ENCODE results near the gene REXO4. TPM values are rescaled to one million over a fixed set of nuclear protein-coding genes. Genes with fewer than 3 reads are reported as not detected.
A peak's percentile ranks its signal among the peaks of the same experiment; 100 is the strongest.

The REXO4 gene
- total and polyA plus RNA-seq, 2 experiments from 2014 or later = 17.2 to 19.4 TPM

DNA sequence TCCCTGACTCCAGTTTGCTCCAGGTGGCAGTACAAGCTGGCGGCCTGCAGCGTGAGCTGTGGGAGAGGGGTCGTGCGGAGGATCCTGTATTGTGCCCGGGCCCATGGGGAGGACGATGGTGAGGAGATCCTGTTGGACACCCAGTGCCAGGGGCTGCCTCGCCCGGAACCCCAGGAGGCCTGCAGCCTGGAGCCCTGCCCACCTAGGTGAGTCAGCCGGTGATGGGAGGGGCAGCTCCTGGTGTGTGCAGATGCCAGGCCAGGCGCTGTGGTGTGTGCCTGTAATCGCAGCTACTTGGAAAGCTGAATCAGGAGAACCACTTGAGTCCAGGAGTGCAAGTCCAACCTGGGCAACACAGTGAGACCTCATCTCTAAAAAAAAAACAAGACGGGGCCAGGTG, 31.9 kb upstream of the REXO4 start:
- Histone ChIP-seq H3K36me3 (replicated peaks; ENCODE audit: insufficient read depth, low read depth) (no peaks in the 10 kb centered on the region), H3K9me3 (ENCODE audit: low read depth) (no peaks in the 10 kb centered on the region), H3K4me2 (no peak overlapping the region), H3K9me2 (replicated peaks; ENCODE audit: insufficient read depth) (no peaks in the 10 kb centered on the region), H3K27ac (no peak overlapping the region), H3K4me1 (ENCODE audit: insufficient read depth) (no peaks in the 10 kb centered on the region), H3K79me2 (no peaks in the 10 kb centered on the region), H3K27me3 (no peaks in the 10 kb centered on the region), H3K4me3 (no peak overlapping the region), H4K20me1 (ENCODE audit: insufficient read depth, poor library complexity, severe bottlenecking) (no peaks in the 10 kb centered on the region), H2AFZ (no peak overlapping the region)
- DNase-seq (ENCODE audit: low spot score) = peak; percentile 44
- 96% methylated on average over 12 of the region's 12 CpGs for WGBS (ENCODE audit: low lambda C conversion rate, missing lambda C conversion rate)
- TF ChIP-seq EZH2phosphoT487 (IDR thresholded peaks at IDR 0.05; ENCODE audit: low read depth, severe bottlenecking, unreplicated experiment) (no peak), EZH2 (IDR thresholded peaks at IDR 0.05; ENCODE audit: borderline replicate concordance) (no peak)
- TF ChIP-seq, protein P1, sequence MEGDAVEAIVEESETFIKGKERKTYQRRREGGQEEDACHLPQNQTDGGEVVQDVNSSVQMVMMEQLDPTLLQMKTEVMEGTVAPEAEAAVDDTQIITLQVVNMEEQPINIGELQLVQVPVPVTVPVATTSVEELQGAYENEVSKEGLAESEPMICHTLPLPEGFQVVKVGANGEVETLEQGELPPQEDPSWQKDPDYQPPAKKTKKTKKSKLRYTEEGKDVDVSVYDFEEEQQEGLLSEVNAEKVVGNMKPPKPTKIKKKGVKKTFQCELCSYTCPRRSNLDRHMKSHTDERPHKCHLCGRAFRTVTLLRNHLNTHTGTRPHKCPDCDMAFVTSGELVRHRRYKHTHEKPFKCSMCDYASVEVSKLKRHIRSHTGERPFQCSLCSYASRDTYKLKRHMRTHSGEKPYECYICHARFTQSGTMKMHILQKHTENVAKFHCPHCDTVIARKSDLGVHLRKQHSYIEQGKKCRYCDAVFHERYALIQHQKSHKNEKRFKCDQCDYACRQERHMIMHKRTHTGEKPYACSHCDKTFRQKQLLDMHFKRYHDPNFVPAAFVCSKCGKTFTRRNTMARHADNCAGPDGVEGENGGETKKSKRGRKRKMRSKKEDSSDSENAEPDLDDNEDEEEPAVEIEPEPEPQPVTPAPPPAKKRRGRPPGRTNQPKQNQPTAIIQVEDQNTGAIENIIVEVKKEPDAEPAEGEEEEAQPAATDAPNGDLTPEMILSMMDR (IDR thresholded peaks at IDR 0.05; ENCODE audit: poor library complexity) = no peak

DNA sequence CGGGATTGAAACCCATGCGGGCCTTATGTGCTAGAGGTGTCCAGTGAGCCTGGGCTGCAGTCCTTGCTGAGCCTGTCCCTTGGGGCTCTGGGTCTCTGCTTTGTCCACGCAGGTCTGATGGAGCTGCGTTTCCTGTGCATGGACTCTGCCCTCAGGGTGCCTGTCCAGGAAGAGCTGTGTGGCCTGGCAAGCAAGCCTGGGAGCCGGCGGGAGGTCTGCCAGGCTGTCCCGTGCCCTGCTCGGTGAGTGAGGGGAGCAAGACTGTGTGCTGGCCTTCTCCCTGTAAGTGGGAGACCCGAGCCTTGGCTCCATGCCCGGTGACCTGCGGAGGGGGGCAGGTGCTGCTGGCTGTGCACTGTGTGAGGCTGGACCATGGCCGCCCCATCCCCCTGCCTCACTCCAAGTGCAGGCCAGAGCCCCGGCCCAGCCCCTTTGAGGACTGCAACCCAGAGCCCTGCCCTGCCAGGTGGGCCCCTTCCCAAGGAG, 30.7 kb upstream of the REXO4 start:
- Histone ChIP-seq H3K27ac (no peak overlapping the region), H3K4me2 (no peak overlapping the region), H3K79me2 (no peaks in the 10 kb centered on the region), H3K36me3 (replicated peaks; ENCODE audit: insufficient read depth, low read depth) (no peaks in the 10 kb centered on the region), H4K20me1 (ENCODE audit: insufficient read depth, poor library complexity, severe bottlenecking) (no peaks in the 10 kb centered on the region), H3K4me3 (no peak overlapping the region), H3K27me3 (no peaks in the 10 kb centered on the region), H3K9me2 (replicated peaks; ENCODE audit: insufficient read depth) (no peaks in the 10 kb centered on the region), H2AFZ (no peak overlapping the region), H3K9me3 (ENCODE audit: low read depth) (no peaks in the 10 kb centered on the region), H3K4me1 (ENCODE audit: insufficient read depth) (no peaks in the 10 kb centered on the region)
- 87% methylated on average over 13 of the region's 13 CpGs for WGBS (ENCODE audit: low lambda C conversion rate, missing lambda C conversion rate)
- TF ChIP-seq, protein P1 (IDR thresholded peaks at IDR 0.05; ENCODE audit: poor library complexity) = no peak
- no peak for TF ChIP-seq EZH2phosphoT487 (IDR thresholded peaks at IDR 0.05; ENCODE audit: low read depth, severe bottlenecking, unreplicated experiment)
- no peak for TF ChIP-seq EZH2 (IDR thresholded peaks at IDR 0.05; ENCODE audit: borderline replicate concordance)
- DNase-seq (ENCODE audit: low spot score) = no peak

DNA sequence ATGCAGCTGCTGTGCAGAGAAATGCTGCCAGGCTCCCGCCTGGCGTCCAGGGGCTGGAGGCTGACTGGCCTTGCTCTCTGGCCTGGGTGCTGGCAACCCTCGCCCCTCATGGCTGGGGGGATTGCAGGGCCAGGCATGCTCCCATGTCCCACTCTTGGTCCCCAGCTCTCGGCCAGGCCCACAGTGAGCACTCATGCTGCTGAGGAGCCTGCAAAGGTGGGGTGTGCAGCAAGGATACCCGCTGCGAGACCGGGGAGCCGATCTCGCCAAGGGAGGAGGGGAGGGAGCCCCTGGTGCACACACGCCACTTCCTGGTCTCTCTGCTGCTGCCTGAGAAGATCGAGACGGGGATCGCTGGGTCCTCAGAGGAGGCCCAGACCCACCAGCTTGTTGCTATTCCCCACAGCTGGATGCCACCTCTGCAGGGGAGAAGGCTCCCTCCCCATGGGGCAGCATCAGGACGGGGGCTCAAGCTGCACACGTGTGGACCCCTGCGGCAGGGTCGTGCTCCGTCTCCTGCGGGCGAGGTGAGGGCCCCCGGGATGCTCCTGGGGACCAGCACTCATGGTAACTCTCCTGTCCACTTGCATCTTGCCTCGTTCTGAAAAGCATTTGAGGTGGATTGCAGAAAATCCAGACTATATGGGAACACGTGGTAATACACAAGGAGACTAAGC, 27.6 kb upstream of the REXO4 start:
- DNase-seq (ENCODE audit: low spot score) = no peak
- TF ChIP-seq, protein P1 (IDR thresholded peaks at IDR 0.05; ENCODE audit: poor library complexity) = no peak
- TF ChIP-seq EZH2phosphoT487 (IDR thresholded peaks at IDR 0.05; ENCODE audit: low read depth, severe bottlenecking, unreplicated experiment) (no peak), EZH2 (IDR thresholded peaks at IDR 0.05; ENCODE audit: borderline replicate concordance) (no peak)

More for the DNA sequence above, 27.6 kb upstream of the REXO4 start:
- Histone ChIP-seq H3K9me2 (replicated peaks; ENCODE audit: insufficient read depth) (no peaks in the 10 kb centered on the region), H3K4me3 (no peak overlapping the region), H3K27ac (no peak overlapping the region), H3K36me3 (replicated peaks; ENCODE audit: insufficient read depth, low read depth) (no peaks in the 10 kb centered on the region), H3K4me1 (ENCODE audit: insufficient read depth) (no peaks in the 10 kb centered on the region), H3K27me3 (no peaks in the 10 kb centered on the region), H3K79me2 (no peaks in the 10 kb centered on the region), H2AFZ (no peak overlapping the region), H4K20me1 (ENCODE audit: insufficient read depth, poor library complexity, severe bottlenecking) (no peaks in the 10 kb centered on the region), H3K9me3 (ENCODE audit: low read depth) (no peaks in the 10 kb centered on the region), H3K4me2 (no peak overlapping the region)
- 89% methylated on average over 22 of the region's 23 CpGs for WGBS (ENCODE audit: low lambda C conversion rate, missing lambda C conversion rate)
